GM23248 (cell line): ENCODE results near the gene ATP6V0D1.

ENCODE experiments used
- EZH2 ChIP-seq: fragments of 200-600 bp; sonication (generic); IDR thresholded peaks from 2 replicates; pipeline ENCODE4 v1.6.1; 2018; ENCODE audit warnings: antibody characterized with exemption, mild to moderate bottlenecking; ENCODE audit not compliant: insufficient read depth, poor library complexity, severe bottlenecking
- EZH2phosphoT487 ChIP-seq: fragments of 200-600 bp; sonication (generic); IDR thresholded peaks from 2 replicates; pipeline ENCODE4 v1.6.1; 2018; ENCODE audit warnings: antibody characterized with exemption, moderate library complexity, mild to moderate bottlenecking, low read depth; ENCODE audit not compliant: insufficient read depth

- TF ChIP-seq EZH2 (no peak), EZH2phosphoT487 (no peak)
Measured at GRCh38 chr16:67390816-67391423, 90.0 kb downstream of the ATP6V0D1 start.
